Sigmoid colon (tissue), 4 donors: Measurements from ENCODE around the gene KLF15.

ENCODE experiments used
- CTCF ChIP-seq, 4 experiments: fragments of 450-650 bp in 3 of 4; fragments of 200-600 bp in 1 of 4; IDR thresholded peaks; one replicate each; pipeline ENCODE4 v1.5.1; 2016 to 2019; ENCODE audit warnings: antibody characterized with exemption in 4 of 4, mild to moderate bottlenecking in 3 of 4, moderate library complexity in 2 of 4
- EP300 ChIP-seq, 4 donors: sonication (generic); formaldehyde crosslinking; IDR thresholded peaks; one replicate each; pipeline ENCODE4 v1.6.1; 2017; ENCODE audit warnings: antibody characterized with exemption in 4 of 4
- POLR2A ChIP-seq, 2 donors: fragments of 450-650 bp; IDR thresholded peaks; one replicate each; pipeline ENCODE4 v1.6.1; 2016; ENCODE audit warnings: antibody characterized with exemption in 2 of 2, mild to moderate bottlenecking in 2 of 2, moderate library complexity in 2 of 2
- POLR2AphosphoS5 ChIP-seq, 4 donors: sonication (generic); formaldehyde crosslinking; IDR thresholded peaks; one replicate each; pipeline ENCODE4 v1.6.1; 2017; ENCODE audit warnings: antibody characterized with exemption in 4 of 4

DNA sequence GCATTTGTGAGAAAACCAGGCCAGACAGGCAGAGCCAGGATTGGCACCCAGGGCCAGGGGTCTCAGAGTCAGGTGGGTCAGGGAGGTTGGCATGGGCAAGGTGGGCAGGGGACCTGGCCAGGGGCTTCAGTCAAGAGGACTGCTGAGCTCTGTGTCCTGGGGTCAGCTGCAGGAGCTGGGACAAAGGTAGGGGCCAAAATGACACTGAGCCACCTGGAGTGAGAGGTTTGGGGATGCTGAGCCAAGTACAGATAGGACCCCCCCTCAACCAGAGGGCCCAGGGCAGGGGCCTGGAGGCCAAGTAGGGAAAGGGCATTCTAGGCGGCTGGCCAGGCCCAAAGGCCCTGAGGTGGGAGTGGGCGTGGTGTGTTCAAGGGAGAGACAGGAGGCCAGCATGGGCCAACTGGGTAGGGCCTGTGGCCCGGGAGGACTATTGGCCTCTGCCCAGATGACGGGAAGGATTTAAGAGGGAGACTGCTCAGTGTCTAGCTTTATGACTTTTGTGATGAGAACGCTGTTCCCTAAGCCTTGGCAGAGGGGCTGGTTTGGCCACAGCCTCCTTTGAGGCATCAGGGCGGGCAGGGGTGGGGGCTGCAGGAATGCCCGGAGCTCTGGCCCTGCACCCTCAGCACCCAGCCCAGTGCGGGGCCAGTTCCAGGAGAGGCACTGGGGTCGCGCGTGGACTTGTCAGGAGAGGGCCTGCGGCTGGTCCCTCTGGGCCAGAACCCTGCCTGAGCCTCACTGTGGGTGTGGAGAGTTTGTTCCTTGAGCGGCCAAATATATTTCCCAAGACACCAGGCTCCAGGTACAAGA, 40.6 kb upstream of the KLF15 start:
- TF ChIP-seq CTCF (IDR thresholded peaks at IDR 0.05) (no peak), POLR2A (IDR thresholded peaks at IDR 0.05) (no peak), POLR2AphosphoS5 (IDR thresholded peaks at IDR 0.05) (peak in 3 of 4 donors; percentile 16 to 66 (median 49)), EP300 (IDR thresholded peaks at IDR 0.05) (peak in 1 of 4 donors; percentile 42)
